ENCODE results near the gene KIRREL3. TPM values are rescaled to one million over a fixed set of nuclear protein-coding genes. Genes with fewer than 3 reads are reported as not detected.

Gene KIRREL3
- total RNA-seq, 5 donors from 2014 or later (not counting 1 experiment from before 2014, with no cell fraction given), result not detected

DNA sequence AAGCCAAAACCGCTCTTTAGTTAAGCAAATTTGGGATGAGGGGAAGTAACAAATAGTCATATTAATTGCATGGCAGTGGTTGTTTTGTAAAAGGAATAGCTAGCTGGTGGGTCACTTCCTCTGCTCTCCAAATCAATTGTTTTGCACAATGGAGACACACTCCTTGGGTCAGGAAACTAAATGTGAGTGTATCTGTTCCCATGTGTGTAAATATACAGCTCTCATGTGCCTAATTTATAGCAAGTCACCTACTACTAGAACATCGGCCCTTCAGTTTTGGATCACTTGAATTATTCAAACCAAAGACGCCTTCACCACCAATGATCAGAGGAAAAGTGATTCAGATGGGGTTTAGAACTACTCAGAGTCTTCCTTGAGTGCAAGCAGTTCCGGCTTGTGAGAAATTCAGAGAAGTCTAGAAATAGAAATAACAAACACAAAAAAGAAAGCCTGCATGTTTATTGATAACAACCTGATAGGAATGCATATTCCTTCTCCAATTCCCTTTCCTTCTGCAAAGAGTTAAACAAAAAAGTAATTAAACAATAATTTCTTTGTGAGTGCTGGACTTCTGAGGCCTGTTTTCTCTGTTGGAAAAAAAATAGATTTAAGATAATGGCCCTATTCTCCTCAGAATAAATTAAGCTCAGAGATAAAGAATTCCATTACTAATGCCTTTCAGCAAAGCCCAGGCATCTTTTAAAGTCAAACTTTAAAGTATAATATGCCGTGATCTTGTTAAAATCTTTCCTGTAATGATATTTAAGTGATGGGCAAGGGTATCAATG lies 100.4 kb downstream of the KIRREL3 start:
- POLR2A ChIA-PET, result no interaction called here
- Histone ChIP-seq H3K4me1 (ENCODE audit: control insufficient read depth in 1 of 2, extremely low read depth in 1 of 2, insufficient read depth in 2 of 2, low read length in 2 of 2) (no peaks in the 10 kb centered on the region), H3K36me3 (ENCODE audit: control insufficient read depth in 2 of 2, extremely low read depth in 1 of 2, insufficient read depth in 1 of 2, low read length in 1 of 2) (no peaks in the 10 kb centered on the region), H3K27me3 (replicated peaks in 1 of 2; ENCODE audit: control insufficient read depth in 2 of 2, extremely low read depth in 1 of 2, insufficient read depth in 2 of 2, low read length in 1 of 2) (no peaks in the 10 kb centered on the region), H3K9me3 (peaks cover 2% of the 10 kb centered on the region), H3K4me3 (ENCODE audit: control insufficient read depth in 1 of 2, extremely low read depth in 1 of 2, low read length in 1 of 2) (no peak overlapping the region), H3K27ac (ENCODE audit: low read length) (no peak overlapping the region)
- WGBS (ENCODE audit: insufficient coverage), result no CpG with 5 or more reads among the region's 5 CpGs
- peaks cover 8 to 14% (median 9%) of the 10 kb centered on the region in 3 donors for H3K9me3 Mint-ChIP-seq
- ATAC-seq (replicated peaks in 1 of 4), result no peak
- H3K4me1 Mint-ChIP-seq, result no peaks in the 10 kb centered on the region
- no peak for DNase-seq
- H3K27ac Mint-ChIP-seq, result no peak overlapping the region
- peaks cover 0 to 14% of the 10 kb centered on the region in 2 donors for H3K27me3 Mint-ChIP-seq
- CTCF ChIA-PET, result interaction anchor here in 1 of 2 donors (0.6 kb wide), 2 partner anchors 61 to 89 kb away, joined by 3 to 5 read pairs; no protein-coding TSS in a partner anchor
- H3K4me3 Mint-ChIP-seq, result no peak overlapping the region
- no peaks in the 10 kb centered on the region for H3K36me3 Mint-ChIP-seq

DNA sequence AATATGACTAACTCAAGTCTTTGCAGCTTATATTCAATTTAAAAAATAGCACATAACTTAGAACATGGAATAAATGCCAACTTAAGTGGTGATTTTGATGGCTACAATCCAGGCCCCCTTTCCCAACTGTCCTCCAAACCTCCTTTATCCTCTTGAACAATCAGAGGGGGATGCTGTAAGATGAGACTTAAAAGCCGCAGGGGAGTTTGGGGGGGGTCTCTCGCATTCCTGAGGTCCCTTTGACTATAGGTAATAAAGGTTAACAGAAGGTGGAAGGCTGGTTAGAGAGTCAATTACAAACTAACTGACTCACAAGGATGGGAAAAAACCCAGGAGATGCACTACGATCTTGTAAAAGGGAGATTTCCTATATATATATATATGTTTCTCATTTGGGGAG lies 101.8 kb downstream of the KIRREL3 start:
- Histone ChIP-seq H3K36me3 (ENCODE audit: control insufficient read depth in 2 of 2, extremely low read depth in 1 of 2, insufficient read depth in 1 of 2, low read length in 1 of 2) (no peaks in the 10 kb centered on the region), H3K9me3 (peaks cover 2% of the 10 kb centered on the region), H3K27me3 (replicated peaks in 1 of 2; ENCODE audit: control insufficient read depth in 2 of 2, extremely low read depth in 1 of 2, insufficient read depth in 2 of 2, low read length in 1 of 2) (peaks cover 0 to 2% of the 10 kb centered on the region in 2 experiments), H3K27ac (ENCODE audit: low read length) (no peak overlapping the region), H3K4me1 (ENCODE audit: control insufficient read depth in 1 of 2, extremely low read depth in 1 of 2, insufficient read depth in 2 of 2, low read length in 2 of 2) (no peaks in the 10 kb centered on the region), H3K4me3 (ENCODE audit: control insufficient read depth in 1 of 2, extremely low read depth in 1 of 2, low read length in 1 of 2) (no peak overlapping the region)
- H3K4me3 Mint-ChIP-seq, result no peak overlapping the region
- ChIA-PET POLR2A (no interaction called here), CTCF (no interaction called here)
- peaks cover 9 to 14% (median 10%) of the 10 kb centered on the region in 3 donors for H3K9me3 Mint-ChIP-seq
- no peak for DNase-seq
- H3K4me1 Mint-ChIP-seq, result no peaks in the 10 kb centered on the region
- WGBS (ENCODE audit: insufficient coverage), result no CpG with 5 or more reads among the region's 3 CpGs
- no peaks in the 10 kb centered on the region for H3K36me3 Mint-ChIP-seq
- peaks cover 3 to 17% of the 10 kb centered on the region in 2 donors for H3K27me3 Mint-ChIP-seq
- ATAC-seq (replicated peaks in 1 of 4), result no peak
- H3K27ac Mint-ChIP-seq, result no peak overlapping the region

DNA sequence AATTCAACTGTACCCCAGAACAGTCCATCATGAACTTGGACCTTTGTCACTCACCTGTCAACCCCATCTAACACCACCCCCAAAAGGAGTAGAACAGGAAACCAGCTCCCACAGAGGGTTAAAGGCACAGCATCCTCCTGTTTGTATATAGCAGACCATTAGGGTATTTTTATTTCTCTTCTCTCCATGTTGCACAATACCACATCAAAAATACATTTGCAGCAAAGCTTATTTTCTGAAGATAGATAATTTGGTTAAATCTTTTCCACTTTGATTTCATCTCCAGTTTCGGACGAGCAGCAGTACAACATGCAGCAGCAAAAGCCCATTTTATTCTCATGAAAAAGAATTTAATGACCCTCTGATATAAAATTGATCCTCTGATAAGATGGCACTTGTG lies 103.1 kb downstream of the KIRREL3 start:
- Histone ChIP-seq H3K9me3 (peaks cover 2% of the 10 kb centered on the region), H3K4me1 (ENCODE audit: control insufficient read depth in 1 of 2, extremely low read depth in 1 of 2, insufficient read depth in 2 of 2, low read length in 2 of 2) (no peaks in the 10 kb centered on the region), H3K4me3 (ENCODE audit: control insufficient read depth in 1 of 2, extremely low read depth in 1 of 2, low read length in 1 of 2) (no peak overlapping the region), H3K36me3 (ENCODE audit: control insufficient read depth in 2 of 2, extremely low read depth in 1 of 2, insufficient read depth in 1 of 2, low read length in 1 of 2) (no peaks in the 10 kb centered on the region), H3K27ac (ENCODE audit: low read length) (no peak overlapping the region), H3K27me3 (replicated peaks in 1 of 2; ENCODE audit: control insufficient read depth in 2 of 2, extremely low read depth in 1 of 2, insufficient read depth in 2 of 2, low read length in 1 of 2) (peaks cover 0 to 2% of the 10 kb centered on the region in 2 experiments)
- Mint-ChIP-seq H3K9me3 (peaks cover 9 to 14% (median 13%) of the 10 kb centered on the region in 3 donors), H3K27ac (no peak overlapping the region), H3K27me3 (peaks cover 6 to 19% of the 10 kb centered on the region in 2 donors), H3K4me3 (no peak overlapping the region), H3K36me3 (no peaks in the 10 kb centered on the region), H3K4me1 (no peaks in the 10 kb centered on the region)
- ChIA-PET POLR2A (no interaction called here), CTCF (no interaction called here)
- WGBS (ENCODE audit: insufficient coverage), result no CpG with 5 or more reads among the region's 2 CpGs
- DNase-seq, result no peak
- ATAC-seq (replicated peaks in 1 of 4), result no peak

DNA sequence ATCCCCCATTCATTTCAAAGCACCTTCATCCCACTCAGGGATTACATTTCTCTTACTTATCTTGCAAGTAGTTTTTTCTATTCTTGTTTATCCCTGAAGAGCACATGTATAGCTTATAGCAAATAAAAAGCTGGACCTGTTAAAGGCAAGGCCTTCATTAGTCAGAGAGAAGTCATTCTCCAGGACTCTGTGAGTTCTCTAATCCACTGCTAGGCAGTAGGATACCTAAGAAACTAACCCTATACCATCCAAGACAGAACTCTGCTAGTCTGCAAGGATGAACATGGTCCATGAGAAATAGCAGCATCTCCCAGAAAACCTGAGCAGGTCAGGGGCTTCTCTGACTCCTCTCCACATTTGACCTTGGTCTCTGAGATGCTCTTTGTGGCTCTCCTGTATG lies 104.5 kb downstream of the KIRREL3 start:
- Mint-ChIP-seq H3K36me3 (no peaks in the 10 kb centered on the region), H3K27ac (no peak overlapping the region), H3K4me3 (no peak overlapping the region), H3K27me3 (peaks cover 6 to 18% of the 10 kb centered on the region in 2 donors), H3K4me1 (no peaks in the 10 kb centered on the region), H3K9me3 (peaks cover 9 to 14% (median 13%) of the 10 kb centered on the region in 3 donors)
- H3K36me3 ChIP-seq (ENCODE audit: control insufficient read depth in 2 of 2, extremely low read depth in 1 of 2, insufficient read depth in 1 of 2, low read length in 1 of 2), result no peaks in the 10 kb centered on the region
- DNase-seq (no peak), ATAC-seq (replicated peaks in 1 of 4) (no peak)
- ChIA-PET POLR2A (no interaction called here), CTCF (no interaction called here)
- peaks cover 0 to 5% of the 10 kb centered on the region in 2 experiments for H3K27me3 ChIP-seq (replicated peaks in 1 of 2; ENCODE audit: control insufficient read depth in 2 of 2, extremely low read depth in 1 of 2, insufficient read depth in 2 of 2, low read length in 1 of 2)
- no peak overlapping the region for H3K4me3 ChIP-seq (ENCODE audit: control insufficient read depth in 1 of 2, extremely low read depth in 1 of 2, low read length in 1 of 2)
- H3K9me3 ChIP-seq, result peaks cover 2% of the 10 kb centered on the region
- no peaks in the 10 kb centered on the region for H3K4me1 ChIP-seq (ENCODE audit: control insufficient read depth in 1 of 2, extremely low read depth in 1 of 2, insufficient read depth in 2 of 2, low read length in 2 of 2)
- no peak overlapping the region for H3K27ac ChIP-seq (ENCODE audit: low read length)

DNA sequence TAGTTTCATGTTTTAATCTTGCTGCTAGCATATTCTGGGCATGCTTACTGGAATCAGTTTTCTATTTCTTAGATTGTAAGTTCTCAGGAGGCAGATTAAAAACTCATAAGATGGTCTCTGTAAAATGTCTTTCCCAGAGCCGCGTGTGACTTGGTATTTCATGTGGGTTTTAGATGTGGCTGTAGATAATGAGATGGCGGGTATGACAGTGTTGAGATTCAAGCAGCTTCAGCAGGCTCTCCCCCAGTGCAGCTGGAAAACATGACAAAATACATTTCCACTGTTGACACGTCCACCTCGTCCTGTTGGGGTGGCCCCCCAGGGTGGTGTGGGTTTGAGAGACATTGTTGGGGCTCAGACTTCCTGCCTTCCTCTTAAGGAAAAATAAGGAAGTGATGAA lies 106.8 kb downstream of the KIRREL3 start:
- no peaks in the 10 kb centered on the region for H3K4me1 ChIP-seq (ENCODE audit: control insufficient read depth in 1 of 2, extremely low read depth in 1 of 2, insufficient read depth in 2 of 2, low read length in 2 of 2)
- Mint-ChIP-seq H3K9me3 (peaks cover 9 to 14% (median 10%) of the 10 kb centered on the region in 3 donors), H3K36me3 (no peaks in the 10 kb centered on the region), H3K4me3 (no peak overlapping the region), H3K27me3 (peaks cover 6 to 18% of the 10 kb centered on the region in 2 donors), H3K27ac (no peak overlapping the region), H3K4me1 (no peaks in the 10 kb centered on the region)
- ChIA-PET POLR2A (no interaction called here), CTCF (no interaction called here)
- peaks cover 2% of the 10 kb centered on the region for H3K9me3 ChIP-seq
- H3K36me3 ChIP-seq (ENCODE audit: control insufficient read depth in 2 of 2, extremely low read depth in 1 of 2, insufficient read depth in 1 of 2, low read length in 1 of 2), result no peaks in the 10 kb centered on the region
- DNase-seq (peak in 1 of 35 experiments; percentile 1), ATAC-seq (replicated peaks in 1 of 4) (no peak)
- no CpG with 5 or more reads among the region's 5 CpGs for WGBS (ENCODE audit: insufficient coverage)
- H3K27me3 ChIP-seq (replicated peaks in 1 of 2; ENCODE audit: control insufficient read depth in 2 of 2, extremely low read depth in 1 of 2, insufficient read depth in 2 of 2, low read length in 1 of 2), result peaks cover 0 to 5% of the 10 kb centered on the region in 2 experiments
- H3K27ac ChIP-seq (ENCODE audit: low read length), result no peak overlapping the region
- no peak overlapping the region for H3K4me3 ChIP-seq (ENCODE audit: control insufficient read depth in 1 of 2, extremely low read depth in 1 of 2, low read length in 1 of 2)

DNA sequence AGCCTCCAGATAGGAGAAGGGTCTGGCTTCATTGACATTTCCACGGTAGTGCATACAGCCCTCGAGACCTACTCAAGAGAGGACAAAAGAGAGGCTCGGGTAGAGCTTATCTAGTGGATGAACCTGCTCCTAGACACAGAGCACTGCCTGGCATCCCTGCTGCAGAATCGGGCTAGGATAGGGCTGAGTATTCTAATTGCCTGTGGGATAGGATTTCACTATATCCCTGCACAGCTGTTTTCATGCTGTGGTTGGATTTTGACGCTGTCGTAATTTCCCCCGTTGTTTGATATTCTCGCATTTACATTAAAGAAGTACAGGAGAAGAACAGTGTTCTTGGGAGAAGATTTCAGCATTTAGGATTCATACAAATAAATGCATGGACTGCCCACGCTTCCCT lies 107.8 kb downstream of the KIRREL3 start:
- H3K27me3 Mint-ChIP-seq, result peaks cover 6 to 15% of the 10 kb centered on the region in 2 donors
- H3K4me1 Mint-ChIP-seq, result no peaks in the 10 kb centered on the region
- Histone ChIP-seq H3K4me1 (ENCODE audit: control insufficient read depth in 1 of 2, extremely low read depth in 1 of 2, insufficient read depth in 2 of 2, low read length in 2 of 2) (no peaks in the 10 kb centered on the region), H3K36me3 (ENCODE audit: control insufficient read depth in 2 of 2, extremely low read depth in 1 of 2, insufficient read depth in 1 of 2, low read length in 1 of 2) (no peaks in the 10 kb centered on the region), H3K4me3 (ENCODE audit: control insufficient read depth in 1 of 2, extremely low read depth in 1 of 2, low read length in 1 of 2) (no peak overlapping the region), H3K9me3 (peaks cover 2% of the 10 kb centered on the region), H3K27ac (ENCODE audit: low read length) (no peak overlapping the region), H3K27me3 (replicated peaks in 1 of 2; ENCODE audit: control insufficient read depth in 2 of 2, extremely low read depth in 1 of 2, insufficient read depth in 2 of 2, low read length in 1 of 2) (peaks cover 0 to 5% of the 10 kb centered on the region in 2 experiments)
- ATAC-seq (replicated peaks in 1 of 4) (no peak), DNase-seq (no peak)
- H3K9me3 Mint-ChIP-seq, result peaks cover 9 to 14% (median 10%) of the 10 kb centered on the region in 3 donors
- H3K36me3 Mint-ChIP-seq, result no peaks in the 10 kb centered on the region
- ChIA-PET CTCF (no interaction called here), POLR2A (interaction anchor here in 1 of 2 donors (0.6 kb wide), 1 partner anchor 65 kb away, joined by 3 read pairs; no protein-coding TSS in a partner anchor)
- H3K4me3 Mint-ChIP-seq, result no peak overlapping the region
- no peak overlapping the region for H3K27ac Mint-ChIP-seq
- WGBS (ENCODE audit: insufficient coverage), result 80% methylated on average over 3 of the region's 9 CpGs
